ENCODE data around the gene ZNF598. TPM values are rescaled to one million over a fixed set of nuclear protein-coding genes. Genes with fewer than 3 reads are reported as not detected.
"Not testable (repeated sequence)": the region's sequence is repeated elsewhere in the genome, so short reads cannot be mapped to it uniquely, and the experiment has no call there.

Gene ZNF598
- polyA plus RNA-seq, 3 donors = 24.1 to 45.6 (median 42.5) TPM

GRCh38 chr16:2015117-2015946 is 5.7 kb upstream of the ZNF598 start:
- WGBS, 3 donors = 80 to 88% (median 82%) methylated on average over 24 of the region's 24 CpGs
- no peak overlapping the region for H3K27ac ChIP-seq (ENCODE audit: low read depth, low read length)

GRCh38 chr16:2013527-2013926 is 3.9 kb upstream of the ZNF598 start:
- 90 to 93% (median 92%) methylated on average over 15 of the region's 15 CpGs for WGBS, 3 donors

GRCh38 chr16:2011726-2012125 is 2.1 kb upstream of the ZNF598 start:
- 89 to 94% (median 90%) methylated on average over 9 of the region's 9 CpGs for WGBS, 3 donors
- H3K27ac ChIP-seq (ENCODE audit: low read depth, low read length) = not testable (repeated sequence)

More at GRCh38 chr16:2013527-2013926, 3.9 kb upstream of the ZNF598 start:
- H3K27ac ChIP-seq (ENCODE audit: low read depth, low read length) = no peak overlapping the region

GRCh38 chr16:2009164-2009711 is 383 bp downstream of the ZNF598 start:
- peak overlapping the region; percentile 73 for H3K27ac ChIP-seq (ENCODE audit: low read depth, low read length)
- 0% methylated on average over 28 to 55 of the region's 55 CpGs for WGBS, 3 donors

- peak overlapping the region; percentile 73 for H3K27ac ChIP-seq (ENCODE audit: low read depth, low read length)
- 2% methylated on average over 22 to 23 of the region's 23 CpGs for WGBS, 3 donors
Observed at GRCh38 chr16:2008631-2009163, 924 bp downstream of the ZNF598 start.

GRCh38 chr16:2008009-2008526 is 1.6 kb downstream of the ZNF598 start:
- H3K27ac ChIP-seq (ENCODE audit: low read depth, low read length) = no peak overlapping the region
- WGBS, 3 donors = 12 to 24% (median 19%) methylated on average over 15 of the region's 15 CpGs

GRCh38 chr16:2007081-2007836 is 2.4 kb downstream of the ZNF598 start:
- WGBS, 3 donors = 58 to 65% (median 60%) methylated on average over 16 of the region's 16 CpGs
- no peak overlapping the region for H3K27ac ChIP-seq (ENCODE audit: low read depth, low read length)

GRCh38 chr16:2006317-2006716 is 3.3 kb downstream of the ZNF598 start:
- no peak overlapping the region for H3K27ac ChIP-seq (ENCODE audit: low read depth, low read length)
- WGBS, 3 donors = 82 to 94% (median 91%) methylated on average over 8 of the region's 8 CpGs

GRCh38 chr16:2005646-2006045 is 4.0 kb downstream of the ZNF598 start:
- no peak overlapping the region for H3K27ac ChIP-seq (ENCODE audit: low read depth, low read length)
- 45 to 57% (median 46%) methylated on average over 21 of the region's 21 CpGs for WGBS, 3 donors

GRCh38 chr16:2004795-2005517 is 4.7 kb downstream of the ZNF598 start:
- no peak overlapping the region for H3K27ac ChIP-seq (ENCODE audit: low read depth, low read length)
- 63 to 74% (median 65%) methylated on average over 32 to 34 of the region's 34 CpGs for WGBS, 3 donors

- no peak overlapping the region for H3K27ac ChIP-seq (ENCODE audit: low read depth, low read length)
- WGBS, 3 donors = 18 to 35% (median 30%) methylated on average over 34 to 36 of the region's 36 CpGs
Observed at GRCh38 chr16:2003827-2004641, 5.6 kb downstream of the ZNF598 start.

GRCh38 chr16:2003231-2003826 is 6.3 kb downstream of the ZNF598 start:
- H3K27ac ChIP-seq (ENCODE audit: low read depth, low read length) = no peak overlapping the region
- 72 to 85% (median 79%) methylated on average over 8 of the region's 8 CpGs for WGBS, 3 donors

GRCh38 chr16:2002406-2003230 is 7.0 kb downstream of the ZNF598 start:
- H3K27ac ChIP-seq (ENCODE audit: low read depth, low read length) = no peak overlapping the region
- WGBS, 3 donors = 90 to 93% (median 91%) methylated on average over 44 to 47 of the region's 47 CpGs

GRCh38 chr16:2001456-2002355 is 7.9 kb downstream of the ZNF598 start:
- WGBS, 3 donors = 94 to 96% (median 95%) methylated on average over 53 of the region's 53 CpGs

GRCh38 chr16:2001035-2001434 is 8.6 kb downstream of the ZNF598 start:
- no peak overlapping the region for H3K27ac ChIP-seq (ENCODE audit: low read depth, low read length)

More at GRCh38 chr16:2001456-2002355, 7.9 kb downstream of the ZNF598 start:
- H3K27ac ChIP-seq (ENCODE audit: low read depth, low read length) = no peak overlapping the region

More at GRCh38 chr16:2001035-2001434, 8.6 kb downstream of the ZNF598 start:
- WGBS, 3 donors = 94 to 96% (median 96%) methylated on average over 19 of the region's 19 CpGs
